HG02798 (cell line): Measurements from ENCODE around the gene GOLGA5.

Source experiments
- ATAC-seq: cut with Tn5 transposase; IDR thresholded peaks from one replicate; pipeline ENCODE4 v1.9.1; 2021; ENCODE audit warnings: mild to moderate bottlenecking; ENCODE audit not compliant: unreplicated experiment, poor library complexity

GOLGA5 gene

GRCh38 chr14:92778868-92779565 is 15.1 kb upstream of the GOLGA5 start:
- peak; percentile 23 for ATAC-seq

- ATAC-seq = no peak
Measured at GRCh38 chr14:92780444-92781232, 13.5 kb upstream of the GOLGA5 start.

DNA sequence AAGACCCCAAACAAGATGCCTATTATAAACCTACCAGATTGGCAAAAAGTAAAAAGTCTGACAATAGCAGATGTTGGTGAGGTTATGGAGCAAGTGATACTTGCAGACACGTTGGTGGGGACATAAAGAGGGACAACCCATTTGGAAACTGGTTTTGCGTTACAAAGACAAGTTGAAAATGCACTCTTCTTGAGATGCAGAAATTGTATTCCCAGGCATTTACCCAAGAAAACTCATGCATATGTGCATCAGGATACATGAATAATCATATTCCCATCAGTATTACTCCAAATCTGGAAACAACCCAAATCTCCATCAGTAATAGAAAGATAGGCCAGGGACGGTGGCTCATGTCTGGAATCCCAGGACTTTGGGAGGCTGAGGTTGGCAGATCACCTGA is 12.8 kb upstream of the GOLGA5 start:
- no peak for ATAC-seq

DNA sequence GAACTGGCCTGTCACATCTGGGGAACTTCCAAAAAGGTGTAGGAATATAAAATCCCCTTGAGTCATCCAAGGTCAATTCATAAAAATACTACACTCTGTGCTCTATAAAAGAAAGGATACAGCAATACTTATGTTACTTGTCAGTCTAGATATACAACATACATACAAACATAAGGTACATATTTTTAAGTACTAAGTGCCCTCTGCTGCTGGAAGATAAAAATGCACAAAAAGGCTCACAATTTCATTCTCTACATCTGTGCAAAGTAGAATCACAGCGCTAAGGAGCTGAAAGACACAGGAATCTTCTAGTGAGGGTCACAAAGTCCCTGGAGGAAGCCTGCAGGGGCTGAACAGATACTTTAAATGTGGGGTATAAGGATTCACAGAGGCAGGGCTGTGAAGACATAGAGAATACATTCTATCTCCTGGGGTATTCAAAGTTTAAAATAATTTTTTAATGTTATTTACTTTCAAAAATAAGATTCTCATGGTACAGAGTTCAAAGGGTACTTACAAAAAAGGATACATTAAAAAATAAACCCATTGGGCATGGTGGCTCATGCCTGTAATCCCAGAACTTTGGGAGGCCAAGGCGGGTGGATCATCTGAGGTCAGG is 10.2 kb upstream of the GOLGA5 start:
- peak; percentile 65 for ATAC-seq

- no peak for ATAC-seq
Measured at GRCh38 chr14:92785667-92786426, 8.3 kb upstream of the GOLGA5 start.

DNA sequence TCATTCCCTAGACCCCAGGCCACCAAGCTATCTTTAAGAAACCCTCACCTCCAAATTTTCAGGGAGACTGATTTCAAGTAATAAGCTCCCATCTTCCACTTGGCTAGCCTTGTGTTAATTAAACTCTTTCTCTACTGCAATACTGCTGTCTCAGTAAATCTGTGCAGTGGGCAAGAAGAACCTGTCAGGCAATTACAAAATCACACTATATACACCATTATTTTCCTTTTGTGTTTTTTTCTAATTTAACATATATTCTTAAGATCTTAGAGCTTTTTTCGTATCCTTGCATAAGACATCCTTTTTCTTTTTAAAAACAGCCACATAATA is 7.7 kb upstream of the GOLGA5 start:
- no peak for ATAC-seq

DNA sequence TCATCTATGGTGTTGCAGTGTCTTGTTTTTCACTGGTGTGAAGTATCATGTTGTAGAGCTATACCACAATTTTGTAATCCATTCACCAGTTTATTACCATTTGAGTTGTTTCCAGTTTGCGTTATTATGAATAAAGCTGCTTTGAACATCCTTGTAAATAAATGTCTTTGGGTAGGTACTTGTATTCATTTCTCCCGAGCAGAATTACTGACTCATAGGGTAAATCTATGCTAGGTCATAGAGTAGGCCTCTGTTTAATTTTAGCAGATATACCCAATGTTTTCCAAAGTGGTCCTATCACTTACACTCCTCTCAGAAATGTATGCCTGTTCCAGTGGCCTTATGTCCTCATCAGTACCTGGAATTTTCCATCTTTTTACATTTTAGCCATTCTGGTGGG is 6.6 kb upstream of the GOLGA5 start:
- ATAC-seq = no peak

- no peak for ATAC-seq
Measured at GRCh38 chr14:92789457-92790089, 4.5 kb upstream of the GOLGA5 start.

- no peak for ATAC-seq
Measured at GRCh38 chr14:92792885-92793284, 1.2 kb upstream of the GOLGA5 start.

DNA sequence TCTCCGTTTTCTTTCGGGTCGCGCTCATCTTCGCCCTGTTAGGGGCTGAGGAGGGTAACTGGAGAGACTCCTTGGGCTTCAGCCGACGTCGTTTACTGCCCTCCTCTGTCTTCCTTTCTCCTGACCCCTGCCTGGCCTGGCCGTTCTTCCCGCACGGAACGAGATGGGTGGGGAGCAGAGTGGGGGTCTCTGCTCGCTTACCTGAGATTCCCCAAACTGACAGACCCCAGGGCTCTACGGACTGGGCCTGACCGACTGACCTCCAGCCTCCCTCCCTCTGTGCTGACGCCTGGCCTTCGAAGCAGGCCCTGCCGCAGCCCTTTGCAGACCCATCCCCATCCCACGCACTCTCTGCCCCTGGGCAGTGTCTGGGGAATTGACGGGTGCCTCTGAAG is 439 bp downstream of the GOLGA5 start:
- ATAC-seq = peak; percentile 9

GRCh38 chr14:92794961-92795360 is 856 bp downstream of the GOLGA5 start:
- ATAC-seq = no peak

DNA sequence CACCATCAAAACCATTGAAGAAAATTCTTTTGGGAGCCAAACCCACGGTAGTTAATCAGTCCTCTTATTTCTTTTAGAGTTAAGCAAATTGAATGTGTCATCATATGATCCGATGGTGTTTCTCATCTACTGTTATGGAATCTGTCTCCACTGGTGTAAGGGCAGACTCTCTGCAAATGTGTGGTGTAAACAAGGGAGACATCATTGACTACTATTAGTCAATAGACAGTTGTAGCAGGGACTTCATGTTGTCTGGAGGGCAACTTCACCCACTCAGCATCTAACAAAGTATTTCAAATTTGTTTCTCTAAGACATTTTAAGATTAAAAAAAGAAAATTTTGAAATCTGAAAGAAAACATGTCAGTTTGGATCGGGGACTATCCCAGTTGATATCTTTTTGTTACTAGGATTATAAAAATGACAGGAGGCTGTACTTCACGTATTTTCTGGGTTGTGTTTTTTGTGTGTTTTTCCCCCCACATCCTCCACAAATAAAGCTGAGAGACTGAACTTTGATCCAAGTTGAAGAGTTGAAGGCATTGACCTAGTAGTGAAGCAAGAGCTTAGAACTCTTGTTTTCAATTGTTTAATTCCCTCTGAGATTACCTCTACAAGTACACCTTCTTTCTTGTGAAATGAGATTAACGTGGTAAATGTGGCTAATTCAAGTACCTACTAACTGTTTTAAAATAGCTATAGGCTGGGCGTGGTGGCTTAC is 4.0 kb downstream of the GOLGA5 start:
- ATAC-seq = no peak

- no peak for ATAC-seq
Measured at GRCh38 chr14:92798811-92799210, 4.7 kb downstream of the GOLGA5 start.

DNA sequence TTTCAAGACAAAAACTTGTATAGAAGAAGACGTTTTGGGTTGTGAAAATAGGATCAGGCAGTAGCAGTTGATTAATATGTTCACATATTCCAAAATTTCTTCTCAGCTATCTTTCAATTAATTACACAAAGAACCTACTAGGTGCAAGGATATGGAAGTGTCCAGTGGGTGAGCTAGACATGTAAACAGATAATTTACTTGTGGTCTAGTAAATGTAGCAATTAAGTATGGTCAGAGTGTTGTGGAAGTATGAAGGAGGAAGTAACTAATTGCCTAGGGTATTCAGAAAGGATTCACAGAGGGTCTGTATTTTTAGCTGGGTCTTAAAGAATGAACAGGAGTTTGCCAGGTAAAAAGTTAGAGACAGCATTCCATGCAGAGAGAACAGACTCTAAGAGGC is 5.9 kb downstream of the GOLGA5 start:
- no peak for ATAC-seq

DNA sequence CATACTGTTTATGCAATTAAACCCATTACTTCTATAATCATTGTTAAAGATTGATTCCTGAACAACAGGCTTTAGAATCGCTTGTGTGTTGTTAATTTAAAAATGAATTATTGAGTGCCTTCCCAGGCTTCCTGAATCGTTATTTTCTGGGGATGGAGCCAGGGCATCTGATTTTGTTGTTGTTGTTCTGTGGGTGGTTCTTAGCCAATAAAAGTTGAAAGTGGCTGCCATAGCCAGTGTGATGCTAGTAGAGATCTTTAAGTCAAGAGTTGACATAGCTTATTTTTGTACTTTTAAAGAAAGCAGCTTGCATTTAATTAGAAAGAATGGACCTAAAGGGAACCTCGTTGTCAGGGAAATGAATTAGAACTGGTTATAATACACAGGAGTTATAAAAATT is 6.4 kb downstream of the GOLGA5 start:
- ATAC-seq = no peak

- ATAC-seq = no peak
Measured at GRCh38 chr14:92801917-92802316, 7.8 kb downstream of the GOLGA5 start.

DNA sequence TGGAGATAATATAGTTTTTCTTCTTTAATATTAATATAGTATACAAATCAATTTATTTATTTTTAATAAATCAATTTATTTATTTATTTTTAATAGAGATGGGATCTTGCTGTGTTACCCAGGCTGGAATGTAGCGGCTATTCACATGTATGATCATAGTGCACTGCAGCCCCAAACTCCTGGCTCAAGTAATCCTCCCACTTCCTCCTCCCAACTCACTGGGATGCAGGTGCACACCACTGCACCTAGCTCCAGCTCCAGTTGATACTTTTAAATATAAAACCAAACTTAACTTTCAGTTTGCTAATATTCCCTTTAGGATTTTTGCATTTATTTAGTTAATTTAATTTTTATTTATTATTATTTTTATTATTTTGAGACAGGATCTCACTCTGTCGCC is 8.6 kb downstream of the GOLGA5 start:
- no peak for ATAC-seq

DNA sequence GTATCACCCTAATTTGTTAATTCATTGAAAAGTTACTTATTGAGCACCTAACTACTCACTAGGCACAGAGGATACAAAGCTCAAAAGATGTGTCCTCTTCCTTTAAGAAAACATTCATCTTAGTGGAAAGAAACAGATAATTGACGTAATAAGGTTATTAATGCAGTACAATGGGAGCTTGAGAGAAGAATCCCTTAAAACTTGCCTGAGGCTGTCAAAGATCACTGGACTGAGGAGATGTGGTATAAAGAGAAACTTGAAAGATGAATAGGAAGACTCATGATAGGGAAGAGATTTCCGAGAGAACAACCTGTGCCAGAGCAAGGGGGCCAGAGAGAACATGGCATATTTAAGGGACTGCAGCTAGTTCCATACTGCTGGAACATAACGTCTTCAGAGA is 19.1 kb downstream of the GOLGA5 start:
- ATAC-seq = no peak

DNA sequence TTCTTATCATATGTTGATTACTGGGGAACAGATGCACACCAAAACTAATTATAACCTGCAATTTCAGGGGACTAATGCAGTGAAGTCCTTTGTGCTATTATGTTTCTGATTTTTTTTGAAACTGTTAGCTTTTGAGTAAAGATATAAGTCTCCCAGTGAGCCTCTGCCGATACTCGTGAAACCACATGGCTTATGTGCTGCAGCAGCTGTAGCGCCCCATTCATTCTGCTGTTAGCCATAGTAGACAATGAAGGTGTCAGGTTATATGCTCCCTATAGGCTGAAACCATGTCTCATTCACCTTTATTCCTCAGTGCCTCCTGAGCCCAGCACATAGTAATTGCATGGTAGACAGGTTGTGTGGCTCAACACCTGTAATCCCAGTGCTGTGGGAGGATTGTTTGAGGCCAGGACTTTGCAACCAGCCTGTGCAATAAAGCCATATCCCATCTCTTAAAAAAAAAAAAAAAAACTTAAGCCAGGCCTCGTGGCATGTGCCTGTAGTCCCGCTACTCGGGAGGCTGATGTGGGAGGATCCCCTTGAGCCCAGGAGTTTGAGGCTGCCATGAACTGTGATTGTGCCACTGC is 25.0 kb downstream of the GOLGA5 start:
- ATAC-seq = no peak
